SU-DHL-6 (cell line): ENCODE measurements around the gene ATP2B2.

ENCODE experiments used
- H2AFZ ChIP-seq: fragments of 200-600 bp; sonication (generic); 2 replicates; pipeline ENCODE4 v1.6.1; 2014; ENCODE audit warnings: low read depth, mild to moderate bottlenecking, moderate library complexity, mixed read lengths, antibody characterized with exemption, low read length; ENCODE audit not compliant: severe bottlenecking
- H3F3A ChIP-seq: fragments of 200-600 bp; shearing (Covaris generic); 2 replicates; pipeline ENCODE4 v1.6.0; 2016; ENCODE audit warnings: antibody characterized with exemption, mild to moderate bottlenecking; ENCODE audit not compliant: insufficient read depth
- H3K27ac ChIP-seq: fragments of 200-600 bp; sonication (generic); 2 replicates; pipeline ENCODE4 v1.5.1; 2016; ENCODE audit warnings: low read depth, mild to moderate bottlenecking, low read length, moderate library complexity, mixed read lengths
- H3K27me3 ChIP-seq: fragments of 200-600 bp; sonication (generic), shearing (Covaris generic); 2 replicates; pipeline ENCODE4 v1.6.0; 2014; ENCODE audit warnings: mild to moderate bottlenecking, low read length
- H3K36me3 ChIP-seq: fragments of 200-600 bp; sonication (generic); 2 replicates; pipeline ENCODE4 v1.6.1; 2014; ENCODE audit warnings: mild to moderate bottlenecking, low read length, mixed read lengths
- H3K4me2 ChIP-seq: fragments of 300-600, 200-600 bp; shearing (Covaris generic), sonication (generic); 2 replicates; pipeline ENCODE4 v1.6.0; 2014; ENCODE audit warnings: low read length, low read depth, mild to moderate bottlenecking; ENCODE audit not compliant: poor library complexity, severe bottlenecking
- H3K4me3 ChIP-seq: fragments of 200-600 bp; sonication (generic); 2 replicates; pipeline ENCODE4 v1.5.1; 2014; ENCODE audit warnings: antibody characterized with exemption, low read length, mild to moderate bottlenecking, mixed read lengths; ENCODE audit not compliant: insufficient read depth, poor library complexity, severe bottlenecking
- H3K79me2 ChIP-seq: fragments of 200-600 bp; sonication (generic); 2 replicates; pipeline ENCODE4 v1.6.1; 2014; ENCODE audit warnings: mild to moderate bottlenecking, low read length, moderate library complexity; ENCODE audit not compliant: insufficient read depth
- H3K9ac ChIP-seq: fragments of 200-600 bp; sonication (generic); 2 replicates; pipeline ENCODE4 v1.7.0; 2014; ENCODE audit warnings: mild to moderate bottlenecking, low read length
- H3K9me2 ChIP-seq: fragments of 200-600 bp; sonication (generic); replicated peaks from 2 replicates; pipeline ENCODE4 v1.6.1; 2014; ENCODE audit warnings: low read length; ENCODE audit not compliant: insufficient read depth
- H3K9me3 ChIP-seq: fragments of 200-600 bp; sonication (generic); 2 replicates; pipeline ENCODE4 v1.6.1; 2014; ENCODE audit warnings: low read length, mixed read lengths; ENCODE audit not compliant: insufficient read depth
- H4K20me1 ChIP-seq: fragments of 200-600 bp; sonication (generic); 2 replicates; pipeline ENCODE4 v1.6.1; 2014; ENCODE audit warnings: low read depth, mild to moderate bottlenecking, antibody characterized with exemption, low read length, moderate library complexity, mixed read lengths
- EZH2phosphoT487 ChIP-seq: fragments of 200-600 bp; sonication (generic), shearing (Covaris generic); conservative IDR thresholded peaks from 2 replicates; pipeline ENCODE4 v1.6.1; 2018; ENCODE audit warnings: mild to moderate bottlenecking, antibody characterized with exemption, low read length, moderate library complexity, mixed read lengths
- TF ChIP-seq, protein P1 (sequence below): fragments of 200-600 bp; sonication (generic); IDR thresholded peaks from one replicate; pipeline ENCODE4 v1.5.1; 2017; ENCODE audit warnings: antibody characterized with exemption, mild to moderate bottlenecking, low read length, moderate library complexity; ENCODE audit not compliant: insufficient read depth, poor library complexity, severe bottlenecking

ATP2B2 gene

GRCh38 chr3:10521772-10522441 is 16.5 kb upstream of the ATP2B2 start:
- Histone ChIP-seq H3K79me2 (no peaks in the 10 kb centered on the region), H3K4me3 (no peak overlapping the region), H3K4me2 (no peak overlapping the region), H3K9me2 (no peaks in the 10 kb centered on the region), H4K20me1 (no peaks in the 10 kb centered on the region), H3F3A (no peaks in the 10 kb centered on the region), H3K36me3 (no peaks in the 10 kb centered on the region), H3K27me3 (no peaks in the 10 kb centered on the region), H3K9me3 (no peaks in the 10 kb centered on the region), H3K9ac (no peak overlapping the region), H3K27ac (no peak overlapping the region), H2AFZ (no peak overlapping the region)
- no peak for TF ChIP-seq EZH2phosphoT487
- TF ChIP-seq, protein P1, sequence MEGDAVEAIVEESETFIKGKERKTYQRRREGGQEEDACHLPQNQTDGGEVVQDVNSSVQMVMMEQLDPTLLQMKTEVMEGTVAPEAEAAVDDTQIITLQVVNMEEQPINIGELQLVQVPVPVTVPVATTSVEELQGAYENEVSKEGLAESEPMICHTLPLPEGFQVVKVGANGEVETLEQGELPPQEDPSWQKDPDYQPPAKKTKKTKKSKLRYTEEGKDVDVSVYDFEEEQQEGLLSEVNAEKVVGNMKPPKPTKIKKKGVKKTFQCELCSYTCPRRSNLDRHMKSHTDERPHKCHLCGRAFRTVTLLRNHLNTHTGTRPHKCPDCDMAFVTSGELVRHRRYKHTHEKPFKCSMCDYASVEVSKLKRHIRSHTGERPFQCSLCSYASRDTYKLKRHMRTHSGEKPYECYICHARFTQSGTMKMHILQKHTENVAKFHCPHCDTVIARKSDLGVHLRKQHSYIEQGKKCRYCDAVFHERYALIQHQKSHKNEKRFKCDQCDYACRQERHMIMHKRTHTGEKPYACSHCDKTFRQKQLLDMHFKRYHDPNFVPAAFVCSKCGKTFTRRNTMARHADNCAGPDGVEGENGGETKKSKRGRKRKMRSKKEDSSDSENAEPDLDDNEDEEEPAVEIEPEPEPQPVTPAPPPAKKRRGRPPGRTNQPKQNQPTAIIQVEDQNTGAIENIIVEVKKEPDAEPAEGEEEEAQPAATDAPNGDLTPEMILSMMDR = no peak

DNA sequence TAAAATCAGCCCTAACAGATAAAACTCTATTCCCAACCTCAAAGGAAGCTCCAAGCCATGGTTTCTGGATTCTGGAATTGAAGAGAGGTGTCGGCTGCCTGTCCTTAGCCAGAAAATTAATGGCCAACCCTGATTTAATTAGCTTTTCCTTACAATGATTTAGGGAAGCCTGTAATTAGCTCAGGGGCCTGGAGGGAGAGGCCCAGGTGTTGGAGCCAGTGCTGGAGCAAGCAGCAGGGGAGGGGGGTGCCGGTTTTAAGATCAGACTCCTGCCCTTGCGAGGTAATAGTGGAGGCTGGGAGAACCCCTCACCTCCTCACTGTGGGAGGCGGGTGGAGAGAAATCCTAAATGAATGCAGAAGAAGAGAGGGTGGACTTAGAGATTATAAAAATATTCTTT is 14.7 kb upstream of the ATP2B2 start:
- Histone ChIP-seq H3K36me3 (no peaks in the 10 kb centered on the region), H2AFZ (no peak overlapping the region), H3K27me3 (no peaks in the 10 kb centered on the region), H3K79me2 (no peaks in the 10 kb centered on the region), H4K20me1 (no peaks in the 10 kb centered on the region), H3K27ac (no peak overlapping the region), H3K4me3 (no peak overlapping the region), H3K4me2 (no peak overlapping the region), H3F3A (no peaks in the 10 kb centered on the region), H3K9ac (no peak overlapping the region), H3K9me3 (no peaks in the 10 kb centered on the region), H3K9me2 (no peaks in the 10 kb centered on the region)
- TF ChIP-seq, protein P1 = no peak
- TF ChIP-seq EZH2phosphoT487 = no peak

- TF ChIP-seq, protein P1 = no peak
- TF ChIP-seq EZH2phosphoT487 = no peak
- no peak overlapping the region for H3K9ac ChIP-seq
- no peaks in the 10 kb centered on the region for H3K27me3 ChIP-seq
- no peaks in the 10 kb centered on the region for H3F3A ChIP-seq
- no peak overlapping the region for H2AFZ ChIP-seq
- H4K20me1 ChIP-seq = no peaks in the 10 kb centered on the region
- no peaks in the 10 kb centered on the region for H3K79me2 ChIP-seq
- no peaks in the 10 kb centered on the region for H3K9me2 ChIP-seq
- H3K27ac ChIP-seq = no peak overlapping the region
- no peak overlapping the region for H3K4me3 ChIP-seq
- H3K4me2 ChIP-seq = no peak overlapping the region
- H3K36me3 ChIP-seq = no peaks in the 10 kb centered on the region
- H3K9me3 ChIP-seq = no peaks in the 10 kb centered on the region
Measured at GRCh38 chr3:10519236-10519635, 13.8 kb upstream of the ATP2B2 start.
